Stimulated activated CD8-positive, alpha-beta memory T cell treated with anti-CD3 and anti-CD28 coated beads, Interleukin-15, amount 100 ng/mL, for 24 hours (primary cell): ENCODE data around the gene ZNF263.

Source experiments
- DNase-seq: peaks from one replicate; pipeline ENCODE4 v3.0.0-alpha.2; 2020; ENCODE audit warnings: low read depth

Gene ZNF263

GRCh38 chr16:3328104-3328503, 44.8 kb downstream of the ZNF263 start:
- no peak for DNase-seq

DNA sequence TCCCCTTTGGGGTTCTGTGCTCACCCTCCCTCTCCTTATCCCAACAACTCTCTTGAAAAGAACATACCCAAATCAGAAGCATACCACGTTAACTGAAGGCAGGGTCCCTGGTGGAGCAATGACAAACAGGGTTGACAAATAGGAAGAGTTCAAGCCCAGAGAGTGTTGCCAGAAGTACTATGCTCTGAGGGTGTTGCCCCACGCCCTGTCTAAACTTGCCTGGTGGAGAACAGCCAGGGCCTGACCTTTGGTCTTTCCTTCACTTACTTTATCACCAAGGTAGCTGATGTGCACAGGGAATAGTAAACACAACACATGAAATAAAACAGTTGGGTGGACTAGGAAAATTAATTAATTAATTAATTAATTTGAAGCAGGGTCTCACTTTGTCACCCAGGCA, 45.4 kb downstream of the ZNF263 start:
- no peak for DNase-seq
